CD4-positive, alpha-beta T cell treated with Interleukin-2 at 100 ng/mL for 4 hours (primary cell): Measurements from ENCODE around the gene TMEM8B.

Experiments
- DNase-seq: peaks from one replicate; pipeline ENCODE4 v3.0.0-alpha.2; 2020; ENCODE audit warnings: low spot score

The TMEM8B gene

DNA sequence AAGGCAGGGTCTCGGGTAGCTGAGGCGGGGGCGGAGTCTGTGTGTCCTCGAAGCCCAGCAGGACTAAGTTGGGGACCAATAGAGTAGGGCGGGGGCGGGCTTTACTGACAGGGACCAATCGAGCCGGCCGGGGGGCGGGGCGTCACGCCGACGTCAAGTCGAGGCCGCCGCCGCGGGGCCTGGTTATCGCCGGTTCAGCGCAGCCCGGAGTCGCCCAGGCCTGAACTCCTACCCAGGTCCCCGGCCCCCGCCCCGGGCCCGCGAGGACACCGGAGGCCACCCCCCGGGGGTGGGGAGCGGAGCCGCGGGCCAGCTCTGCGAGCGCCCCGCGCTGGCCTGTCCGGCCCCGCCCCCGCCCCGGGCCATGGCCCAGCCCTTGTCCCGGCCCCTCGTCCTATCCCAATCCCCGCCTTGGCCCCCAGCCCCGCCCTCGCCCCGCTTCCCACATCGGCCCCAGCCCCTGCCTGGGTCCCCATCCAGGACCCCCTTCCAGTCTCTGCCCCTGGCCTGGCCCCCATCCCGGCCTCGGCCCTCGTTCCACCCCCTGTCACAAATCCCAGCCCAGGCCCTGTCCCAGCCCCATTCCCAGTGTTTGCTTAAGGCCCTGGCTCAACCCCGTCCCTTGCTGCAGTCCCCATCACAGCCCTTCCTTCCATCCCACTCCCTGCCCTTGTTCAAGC lies at the start of gene TMEM8B:
Gene TMEM8B (plus strand): TSS at position 145 of the 680 bp plus-strand sequence. CDS start 220 bp downstream, at position 365.
- peak; percentile 91 for DNase-seq

DNA sequence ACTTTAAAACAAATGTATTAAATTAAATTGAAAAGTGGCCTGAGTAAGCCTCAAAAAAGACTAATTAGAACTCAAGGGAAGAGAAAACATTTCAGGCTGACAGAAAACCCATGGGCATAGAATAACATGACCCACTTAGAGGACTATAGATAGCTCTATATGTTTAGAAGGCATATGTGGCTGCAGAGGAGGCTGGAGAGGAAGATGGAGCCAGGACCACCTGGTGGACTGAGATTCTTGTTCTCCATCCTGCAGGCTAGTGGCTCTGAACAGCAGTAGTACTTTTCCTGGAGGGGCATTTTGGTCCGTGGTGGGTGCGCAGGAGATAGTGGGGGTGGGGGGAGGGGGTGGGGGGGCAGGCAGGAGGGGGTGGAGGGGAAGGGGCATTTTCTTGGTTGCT lies 48.0 kb upstream of the TMEM8B start:
- DNase-seq, result no peak

DNA sequence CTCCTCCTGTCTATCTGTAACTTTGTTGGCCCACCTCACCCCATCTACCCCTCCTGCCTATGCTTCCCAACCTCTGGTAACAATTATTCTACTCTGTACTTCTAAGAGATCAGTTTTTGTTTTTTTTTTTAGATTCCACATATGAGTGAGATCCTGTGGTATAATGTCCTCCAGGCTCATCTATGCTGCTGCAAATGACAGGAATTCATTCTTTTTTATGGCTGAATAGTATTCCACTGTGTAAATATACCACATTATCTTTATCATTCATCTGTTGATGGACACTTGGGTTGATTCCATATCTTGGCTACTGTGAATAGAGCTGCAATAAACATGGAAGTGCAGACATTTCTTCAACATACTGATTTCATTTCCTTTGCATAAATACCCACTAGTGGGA lies 45.6 kb upstream of the TMEM8B start:
- no peak for DNase-seq

- no peak for DNase-seq
Measured at GRCh38 chr9:35789541-35789940, 39.5 kb upstream of the TMEM8B start.

- DNase-seq, result no peak
Measured at GRCh38 chr9:35790025-35790384, 39.0 kb upstream of the TMEM8B start.

DNA sequence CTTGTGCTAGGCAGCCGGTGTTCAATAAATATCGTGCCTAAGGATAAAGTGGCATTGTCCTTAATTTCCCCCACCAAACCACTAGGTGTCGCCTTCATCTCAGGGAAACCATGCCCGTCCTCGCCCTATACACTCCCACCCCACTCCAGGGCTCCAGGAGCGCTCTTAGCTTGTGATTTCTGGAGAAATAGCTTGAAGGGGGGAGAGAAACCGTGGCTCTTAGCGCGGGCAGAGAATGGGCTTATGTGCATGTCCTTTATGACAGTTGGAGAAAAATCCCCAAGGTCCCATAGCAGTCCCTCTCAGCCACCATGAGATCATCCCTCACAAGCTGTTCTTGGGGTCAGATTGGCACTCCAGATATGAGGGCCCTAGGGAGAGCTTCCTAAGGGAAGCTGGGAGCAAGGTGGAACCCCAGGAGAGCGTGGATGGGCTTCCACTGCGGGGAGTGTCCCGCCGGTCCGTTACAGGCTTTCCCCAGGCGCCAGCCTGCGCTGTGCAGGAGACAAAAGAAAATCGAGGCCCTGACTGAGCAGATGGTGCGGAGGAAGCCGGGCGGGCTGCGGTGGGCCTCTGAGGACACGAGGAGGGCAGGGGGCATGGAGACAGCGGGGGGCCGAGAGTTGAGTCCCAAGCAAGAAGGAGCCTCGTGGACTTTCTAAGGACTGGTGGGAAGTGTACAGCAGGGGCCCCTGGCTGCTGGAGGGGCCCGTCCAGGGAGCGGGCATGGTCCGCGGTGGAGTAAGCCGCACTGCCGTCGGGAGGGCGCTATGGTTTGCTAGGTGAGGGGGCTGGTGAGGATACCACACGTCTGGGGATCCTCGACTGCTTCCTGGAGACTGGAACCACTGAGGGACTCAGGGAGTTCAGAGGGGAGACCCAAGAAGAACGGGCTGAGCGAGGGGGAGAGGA lies 38.4 kb upstream of the TMEM8B start:
- DNase-seq, result peak; percentile 78

- no peak for DNase-seq
Measured at GRCh38 chr9:35791297-35791921, 37.6 kb upstream of the TMEM8B start, which contains the start of gene NPR2. Gene NPR2 (plus strand): TSS chr9:35791591. CDS start chr9:35792409, 818 bp downstream.

DNA sequence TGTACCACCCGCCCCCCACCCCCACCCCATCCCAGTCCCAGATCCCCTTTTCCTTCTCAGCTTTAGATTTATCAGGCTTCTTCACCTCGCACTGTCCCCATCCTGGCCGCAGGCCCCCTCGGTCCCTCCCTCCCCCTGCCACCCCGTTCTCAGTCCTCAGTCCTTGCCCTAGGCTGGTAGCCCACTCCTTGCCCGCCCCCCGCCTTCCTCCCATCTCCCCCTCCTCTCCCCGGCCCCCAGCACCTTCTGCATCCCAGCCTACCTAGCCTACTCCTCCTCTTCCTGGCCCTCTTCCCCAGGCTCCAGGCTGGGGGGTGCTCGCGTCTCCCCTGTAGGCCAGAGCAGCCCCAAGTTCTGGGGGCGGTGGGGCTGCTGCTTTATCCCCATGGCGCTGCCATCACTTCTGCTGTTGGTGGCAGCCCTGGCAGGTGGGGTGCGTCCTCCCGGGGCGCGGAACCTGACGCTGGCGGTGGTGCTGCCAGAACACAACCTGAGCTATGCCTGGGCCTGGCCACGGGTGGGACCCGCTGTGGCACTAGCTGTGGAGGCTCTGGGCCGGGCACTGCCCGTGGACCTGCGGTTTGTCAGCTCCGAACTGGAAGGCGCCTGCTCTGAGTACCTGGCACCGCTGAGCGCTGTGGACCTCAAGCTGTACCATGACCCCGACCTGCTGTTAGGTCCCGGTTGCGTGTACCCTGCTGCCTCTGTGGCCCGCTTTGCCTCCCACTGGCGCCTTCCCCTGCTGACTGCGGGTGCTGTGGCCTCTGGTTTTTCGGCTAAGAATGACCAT lies 36.8 kb upstream of the TMEM8B start:
- DNase-seq, result no peak

DNA sequence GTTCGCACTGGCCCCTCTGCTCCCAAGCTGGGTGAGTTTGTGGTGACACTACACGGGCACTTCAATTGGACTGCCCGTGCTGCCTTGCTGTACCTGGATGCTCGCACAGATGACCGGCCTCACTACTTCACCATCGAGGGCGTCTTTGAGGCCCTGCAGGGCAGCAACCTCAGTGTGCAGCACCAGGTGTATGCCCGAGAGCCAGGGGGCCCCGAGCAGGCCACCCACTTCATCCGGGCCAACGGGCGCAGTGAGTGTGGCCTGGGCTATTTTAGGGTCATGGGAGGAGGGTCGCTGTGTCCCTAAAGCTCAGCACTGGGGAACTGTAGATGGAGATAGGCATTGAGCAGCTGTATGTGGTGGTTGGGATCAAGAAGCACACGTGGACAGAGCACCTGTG lies 36.2 kb upstream of the TMEM8B start:
- DNase-seq, result no peak

GRCh38 chr9:35793461-35793860 lies 35.6 kb upstream of the TMEM8B start:
- no peak for DNase-seq

DNA sequence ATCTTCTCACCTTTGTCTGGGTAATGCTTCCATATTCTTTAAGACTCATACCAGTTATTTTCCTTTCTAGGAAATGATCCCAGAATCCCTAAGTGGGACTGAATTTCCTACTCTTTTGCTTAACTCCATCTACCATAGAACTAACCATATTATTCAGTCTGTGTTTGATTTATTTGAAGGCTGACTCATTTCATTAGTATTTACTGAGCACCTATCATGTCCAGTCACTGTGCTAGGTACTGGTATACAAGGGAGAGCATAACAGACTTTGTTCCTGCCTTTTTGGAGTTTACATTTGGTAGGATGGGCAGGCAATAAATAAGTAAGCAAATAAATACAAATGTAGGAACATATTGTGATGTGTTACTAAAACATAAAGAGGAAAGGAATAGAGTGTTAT lies 33.3 kb upstream of the TMEM8B start:
- DNase-seq, result no peak

GRCh38 chr9:35797311-35798109 lies 31.5 kb upstream of the TMEM8B start:
- DNase-seq, result no peak

DNA sequence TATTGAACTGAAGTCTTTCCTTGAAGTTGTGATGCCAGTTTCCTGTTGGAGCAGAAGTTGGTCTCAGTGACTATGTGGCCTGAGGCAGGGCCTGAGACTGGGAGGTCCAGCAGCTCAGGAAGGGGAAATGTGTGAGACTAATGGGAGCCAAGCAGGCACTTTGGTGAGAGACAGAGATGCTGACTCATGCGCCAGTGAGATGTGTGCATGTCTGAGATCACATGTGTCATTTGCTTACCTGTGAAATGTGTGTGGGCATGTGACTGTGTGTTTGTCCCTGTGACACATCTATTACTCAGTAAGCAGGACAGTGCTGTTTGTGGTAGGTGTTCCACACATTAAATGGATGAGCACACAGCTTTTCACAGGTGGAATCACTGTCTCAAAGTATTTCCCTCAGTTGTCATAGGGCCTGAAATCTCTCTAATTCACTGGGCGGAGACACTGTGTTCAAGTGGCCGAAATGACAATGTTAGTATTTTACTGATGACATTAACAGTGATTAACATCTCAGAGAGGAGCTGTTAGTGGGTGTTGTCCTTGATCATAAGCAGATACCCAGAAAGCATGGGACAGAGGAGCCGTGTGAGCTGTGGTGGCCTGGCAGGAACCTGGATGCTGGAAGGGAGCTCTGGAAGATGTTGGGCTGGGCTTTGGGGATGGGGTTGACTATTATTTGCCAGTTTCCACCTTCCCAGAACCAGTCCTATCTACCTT lies 30.2 kb upstream of the TMEM8B start:
- peak; percentile 20 for DNase-seq

- no peak for DNase-seq
Measured at GRCh38 chr9:35800530-35800929, 28.5 kb upstream of the TMEM8B start.

DNA sequence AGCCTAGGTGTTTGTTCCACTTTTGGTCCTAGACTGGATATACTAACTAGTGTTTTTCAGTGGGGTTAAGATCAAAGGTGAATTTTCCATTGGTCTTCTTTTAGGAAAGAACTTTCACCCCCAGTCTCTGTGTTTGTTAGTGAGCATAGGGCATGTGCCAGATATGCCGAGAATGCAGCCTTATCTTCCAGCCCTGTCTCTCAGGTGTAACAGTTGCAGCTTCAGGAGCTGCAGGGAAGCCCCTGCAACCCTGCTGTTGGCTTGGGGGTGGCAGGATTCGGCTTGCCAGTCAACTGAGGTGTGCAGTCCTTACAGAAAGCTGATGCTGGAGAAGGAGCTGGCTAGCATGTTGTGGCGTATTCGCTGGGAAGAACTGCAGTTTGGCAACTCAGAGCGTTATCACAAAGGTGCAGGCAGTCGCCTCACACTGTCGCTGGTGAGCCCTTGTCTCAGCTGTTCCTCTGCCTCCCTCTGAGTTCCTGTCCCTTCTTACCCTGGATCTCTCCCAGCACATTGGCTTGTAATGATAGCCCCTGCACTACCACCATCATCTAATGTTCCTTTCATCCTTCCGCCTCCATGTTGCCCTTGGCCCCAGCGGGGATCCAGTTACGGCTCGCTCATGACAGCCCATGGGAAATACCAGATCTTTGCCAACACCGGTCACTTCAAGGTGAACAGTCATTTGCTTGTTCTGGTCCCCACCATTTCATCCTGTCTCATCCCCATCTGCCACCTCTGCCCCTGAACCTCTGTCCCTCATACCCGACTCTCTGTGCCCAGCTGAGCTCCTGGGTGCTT lies 27.5 kb upstream of the TMEM8B start:
- DNase-seq, result no peak

- DNase-seq, result no peak
Measured at GRCh38 chr9:35806101-35806500, 22.9 kb upstream of the TMEM8B start.

- DNase-seq, result no peak
Measured at GRCh38 chr9:35808433-35808832, 20.6 kb upstream of the TMEM8B start.

DNA sequence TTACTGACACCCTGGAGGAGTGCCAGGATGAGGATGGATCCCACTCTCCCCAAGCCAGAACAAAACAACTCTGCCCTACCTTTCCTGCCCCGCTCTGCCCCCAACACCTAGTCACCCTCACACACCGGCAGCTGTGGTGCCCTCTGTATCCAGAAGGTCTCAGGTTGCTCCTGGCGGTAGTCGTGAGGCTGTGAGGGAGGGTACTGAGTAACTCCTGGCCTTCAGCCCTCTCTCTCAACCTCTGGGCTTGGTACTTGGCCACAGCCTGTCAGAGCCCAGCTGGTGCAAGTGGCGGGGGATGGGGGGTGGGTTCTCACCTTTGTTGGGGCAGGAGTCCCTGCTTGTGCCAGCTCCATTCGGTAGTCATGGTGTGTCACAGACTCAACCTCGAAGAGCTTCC lies 18.9 kb upstream of the TMEM8B start:
- DNase-seq, result no peak

- DNase-seq, result no peak
Measured at GRCh38 chr9:35811381-35812024, 17.5 kb upstream of the TMEM8B start.
